ENCODE data around the gene UBE3D. TPM values are rescaled to one million over a fixed set of nuclear protein-coding genes. Genes with fewer than 3 reads are reported as not detected.

The UBE3D gene
- total and polyA plus RNA-seq, 2 of the 4 experiments (the other 2 are of a cell fraction), result 3.2 to 6.3 TPM

GRCh38 chr6:83073615-83074014 is 8.0 kb upstream of the UBE3D start:
- Histone ChIP-seq H2BK20ac (ENCODE audit: low read depth, low read length) (no peak overlapping the region), H3K27ac (ENCODE audit: insufficient read depth, low read length) (no peak overlapping the region), H2BK15ac (ENCODE audit: low read depth, low read length) (no peak overlapping the region), H3K4me3 (ENCODE audit: insufficient read depth, low read depth, low read length) (no peak overlapping the region), H3K18ac (ENCODE audit: low read depth, low read length) (no peak overlapping the region), H3K36me3 (ENCODE audit: control insufficient read depth, insufficient read depth, low read length) (no peaks in the 10 kb centered on the region), H2BK5ac (ENCODE audit: low read depth, low read length, poor library complexity, severe bottlenecking) (no peak overlapping the region), H4K5ac (ENCODE audit: low read depth, low read length) (no peak overlapping the region), H3K9me3 (ENCODE audit: control insufficient read depth, insufficient read depth, low read length) (no peaks in the 10 kb centered on the region), H3K4me2 (ENCODE audit: low read depth, low read length) (no peak overlapping the region), H3K27me3 (ENCODE audit: control insufficient read depth, insufficient read depth, low read length) (no peaks in the 10 kb centered on the region), H2AK5ac (ENCODE audit: low read depth, low read length) (no peak overlapping the region), H3K9me1 (ENCODE audit: insufficient read depth, low read length) (no peaks in the 10 kb centered on the region), H2AFZ (replicated peaks; ENCODE audit: low read length, poor library complexity) (no peak overlapping the region), H4K91ac (ENCODE audit: insufficient read depth, low read depth, low read length) (no peak overlapping the region), H2BK120ac (ENCODE audit: low read depth, low read length) (no peak overlapping the region), H3K9ac (ENCODE audit: low read depth, low read length) (no peak overlapping the region), H3K14ac (replicated peaks; ENCODE audit: low read depth, low read length) (no peak overlapping the region), H3K23ac (ENCODE audit: low read depth, low read length) (no peak overlapping the region), H3K79me1 (ENCODE audit: low read depth in 1 of 2, low read length in 2 of 2) (peaks cover 13 to 23% of the 10 kb centered on the region in 2 experiments; a peak in 3 of 4 replicates), H3K4ac (ENCODE audit: low read depth, low read length) (no peak overlapping the region), H3K56ac (ENCODE audit: extremely low read depth, insufficient read depth, low read length) (no peak overlapping the region), H3K4me1 (ENCODE audit: control insufficient read depth, insufficient read depth, low read length) (no peaks in the 10 kb centered on the region), H4K8ac (ENCODE audit: low read depth in 2 of 2, low read length in 2 of 2) (no peak overlapping the region), H4K20me1 (ENCODE audit: insufficient read depth, low read length) (no peaks in the 10 kb centered on the region), H2AK9ac (replicated peaks; ENCODE audit: low read depth, low read length, poor library complexity) (no peak overlapping the region)
- ChIA-PET CTCF (no interaction called here), POLR2A (ENCODE audit: unreplicated experiment) (no interaction called here)
- BruUV-seq (replicated peaks), result no TSS peak
- intact Hi-C loops (cut with micrococcal nuclease), result no loop called here
- in situ Hi-C loops (cut with MboI; ENCODE audit: low sequenced_read_pairs), result loop anchor here (25.0 kb wide), 1 partner anchor 711 kb away; the partner anchor contains the start of gene TPBG
- TF ChIP-seq CHD1 (IDR thresholded peaks at IDR 0.05; ENCODE audit: low read depth, low read length) (no peak), SMC3 (IDR thresholded peaks at IDR 0.05; ENCODE audit: low read depth, low read length) (no peak), USF2 (IDR thresholded peaks at IDR 0.05; ENCODE audit: low read depth, low read length) (no peak), MAZ (IDR thresholded peaks at IDR 0.05; ENCODE audit: borderline replicate concordance, low read depth, low read length) (no peak), MAFK (IDR thresholded peaks at IDR 0.05; ENCODE audit: low read depth, low read length) (no peak), CEBPB (IDR thresholded peaks at IDR 0.05; ENCODE audit: low read depth, low read length) (no peak), RFX5 (IDR thresholded peaks at IDR 0.05; ENCODE audit: low read depth, low read length) (no peak), BHLHE40 (IDR thresholded peaks at IDR 0.05; ENCODE audit: low read depth, low read length) (no peak), ELK1 (IDR thresholded peaks at IDR 0.05; ENCODE audit: borderline replicate concordance, low read depth, low read length) (no peak), RCOR1 (IDR thresholded peaks at IDR 0.05; ENCODE audit: insufficient replicate concordance, low read length) (no peak), NFE2L2 (IDR thresholded peaks at IDR 0.05; ENCODE audit: low read depth, low read length) (no peak), FOS (IDR thresholded peaks at IDR 0.05; ENCODE audit: low read depth, low read length) (no peak), CTCF (conservative IDR thresholded peaks at IDR 0.05; ENCODE audit: low read depth, low read length) (no peak), MXI1 (IDR thresholded peaks at IDR 0.05; ENCODE audit: borderline replicate concordance, low read depth, low read length) (no peak)
- ATAC-seq (ENCODE audit: low read depth), result no peak
- DNase-seq, result no peak
- dilution Hi-C loops (cut with HindIII; ENCODE audit: low sequenced_read_pairs, unreplicated experiment), result loop anchor here (25.0 kb wide), 1 partner anchor 439 kb away; the partner anchor contains the start of gene PRSS35
- 100% methylated on average over 1 of the region's 1 CpG; no CpG with 5 or more reads in 1 of the 2 experiments for WGBS, 2 experiments (ENCODE audit: extremely low coverage in 2 of 2, insufficient read length in 1 of 2)

Measured in IMR-90 (cell line).